OCI-LY7 (cell line): ENCODE data around the gene RPL6. TPM values are rescaled to one million over a fixed set of nuclear protein-coding genes. Genes with fewer than 3 reads are reported as not detected.
A peak's percentile ranks its signal among the peaks of the same experiment; 100 is the strongest.
"Not testable (repeated sequence)": the region's sequence is repeated elsewhere in the genome, so short reads cannot be mapped to it uniquely, and the experiment has no call there.

Experiments used
- BruUV-seq: library from RNA; stranded (reverse); fragments of 400-500 nt; replicated peaks from 2 replicates; lab custom pipeline; 2021; lab: Mats Ljungman, UMichigan
- CTCF ChIA-PET: fragments of 300-600 bp; sonication (Branson Sonifier 250); formaldehyde crosslinking; loops from one replicate; lab custom pipeline; 2022; ENCODE audit warnings: antibody characterized with exemption; ENCODE audit not compliant: unreplicated experiment; lab: Charles Lee
- POLR2A ChIA-PET: fragments of 300-600 bp; sonication (Branson Sonifier 250); formaldehyde crosslinking; loops from one replicate; lab custom pipeline; 2022; ENCODE audit warnings: antibody characterized with exemption; lab: Charles Lee
- DNase-seq: peaks from one replicate; pipeline ENCODE4 v3.0.0-alpha.2; 2015; ENCODE audit warnings: low spot score
- H2AFZ ChIP-seq: fragments of 200-600 bp; sonication (generic), shearing (Covaris generic); 2 replicates; pipeline ENCODE4 v1.6.1; 2014; ENCODE audit warnings: mild to moderate bottlenecking, antibody characterized with exemption, low read length, moderate library complexity
- H3K27ac ChIP-seq: fragments of 200-600 bp; sonication (generic); 2 replicates; pipeline ENCODE4 v1.5.1; 2014; ENCODE audit warnings: mixed run types, low read depth, mild to moderate bottlenecking, moderate library complexity, low read length, inconsistent platforms; ENCODE audit not compliant: poor library complexity, severe bottlenecking
- H3K36me3 ChIP-seq: fragments of 200-600 bp; sonication (generic); 2 replicates; pipeline ENCODE4 v1.6.1; 2014; ENCODE audit warnings: mild to moderate bottlenecking, antibody characterized with exemption, low read length, moderate library complexity, mixed read lengths; ENCODE audit not compliant: insufficient read depth
- H3K4me1 ChIP-seq: fragments of 200-600 bp; sonication (generic); 2 replicates; pipeline ENCODE4 v1.5.1; 2014; ENCODE audit warnings: mild to moderate bottlenecking, low read length; ENCODE audit not compliant: insufficient read depth, poor library complexity, severe bottlenecking
- H3K4me2 ChIP-seq: fragments of 200-600 bp; sonication (generic); 2 replicates; pipeline ENCODE4 v1.6.1; 2014; ENCODE audit warnings: mild to moderate bottlenecking, low read length
- H3K4me3 ChIP-seq: fragments of 200-600 bp; sonication (generic); 2 replicates; pipeline ENCODE4 v1.5.1; 2014; ENCODE audit warnings: mild to moderate bottlenecking, low read depth, low read length; ENCODE audit not compliant: poor library complexity, severe bottlenecking
- H3K79me2 ChIP-seq: fragments of 200-600 bp; sonication (generic); 2 replicates; pipeline ENCODE4 v1.6.1; 2016; ENCODE audit warnings: low read depth, mild to moderate bottlenecking, low read length, moderate library complexity, mixed read lengths; ENCODE audit not compliant: insufficient read depth
- H3K9me2 ChIP-seq: fragments of 200-600 bp; sonication (generic); 2 replicates; pipeline ENCODE4 v1.6.1; 2016; ENCODE audit warnings: mild to moderate bottlenecking, low read length, mixed read lengths; ENCODE audit not compliant: insufficient read depth
- H3K9me3 ChIP-seq: fragments of 200-600 bp; sonication (generic); 2 replicates; pipeline ENCODE4 v1.6.1; 2014; ENCODE audit warnings: mild to moderate bottlenecking, mixed run types, low read length, mixed read lengths
- H4K20me1 ChIP-seq: fragments of 200-600 bp; sonication (generic); 2 replicates; pipeline ENCODE4 v1.6.1; 2014; ENCODE audit warnings: mild to moderate bottlenecking, antibody characterized with exemption, low read length, moderate library complexity, mixed read lengths; ENCODE audit not compliant: insufficient read depth
- CTCF ChIP-seq: fragments of 200-600 bp; sonication (generic); conservative IDR thresholded peaks from 2 replicates; pipeline ENCODE4 v1.5.1; 2014; ENCODE audit warnings: mild to moderate bottlenecking, antibody characterized with exemption, low read length, moderate library complexity, mixed read lengths
- EZH2phosphoT487 ChIP-seq: fragments of 200-600 bp; sonication (generic); IDR thresholded peaks from 2 replicates; pipeline ENCODE4 v1.6.1; 2018; ENCODE audit warnings: low read depth, borderline replicate concordance, mild to moderate bottlenecking, mixed run types, antibody characterized with exemption, low read length, moderate library complexity, mixed read lengths
- intact Hi-C: fragments of 100-400 bp; cut with micrococcal nuclease; formaldehyde crosslinking; loops from one replicate; pipeline ENCODE4 v1.10.0; 2022; ENCODE audit not compliant: unreplicated experiment
- total RNA-seq, 2 experiments: library from RNA; depleted of rRNA in 1 of 2; stranded (reverse); fragments of >200 nt in 1 of 2; shearing (Covaris generic) in 1 of 2; gene quantifications; 2 replicates each; pipeline ENCODE4 v1.2.3, GENCODE V29; 2014 to 2022

RPL6 gene
- total RNA-seq, 2 experiments from 2014 or later, result 1,436 to 1,876 TPM

GRCh38 chr12:112409906-112410244 lies 470 bp upstream of the RPL6 start:
- Histone ChIP-seq H3K27ac (no peak overlapping the region), H3K4me2 (no peak overlapping the region), H3K4me1 (peaks cover 33% of the 10 kb centered on the region), H2AFZ (no peak overlapping the region; the same call in 1 of the 2 replicates), H4K20me1 (peaks cover 21% of the 10 kb centered on the region), H3K9me2 (no peaks in the 10 kb centered on the region), H3K9me3 (no peaks in the 10 kb centered on the region), H3K36me3 (peaks cover 44% of the 10 kb centered on the region), H3K4me3 (no peak overlapping the region), H3K79me2 (peaks cover 41% of the 10 kb centered on the region)
- intact Hi-C loops, result loop anchor here (1.0 to 2.0 kb wide), 2 partner anchors 8 to 395 kb away; partner anchors contain the start of gene PTPN11
- ChIA-PET CTCF (no interaction called here), POLR2A (interaction anchor here (0.7 kb wide), 1 partner anchor 255 kb away, joined by 3 read pairs; no protein-coding TSS in a partner anchor)
- no TSS peak for BruUV-seq
- no peak for DNase-seq
- no peak for TF ChIP-seq EZH2phosphoT487
- TF ChIP-seq CTCF, result no peak

DNA sequence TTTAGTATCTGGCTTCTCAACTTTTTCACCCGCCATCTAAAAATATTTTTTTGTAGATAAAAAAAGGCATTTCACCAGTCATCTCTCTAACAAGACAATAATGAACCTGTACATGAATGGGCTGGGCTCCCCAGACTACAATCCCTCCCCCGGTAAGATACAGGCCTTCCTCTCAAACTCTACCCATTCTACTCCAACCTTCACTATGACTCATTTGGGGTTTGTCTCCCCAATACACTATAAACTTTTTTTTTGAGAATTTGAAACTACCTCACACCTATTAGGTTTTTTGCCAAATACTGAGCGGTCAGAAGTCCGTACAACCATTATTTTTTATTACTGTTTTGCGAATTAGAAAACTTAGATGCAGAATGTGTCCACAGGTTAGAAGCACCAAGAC lies 784 bp downstream of the RPL6 start:
- Histone ChIP-seq H2AFZ (peak overlapping the region; percentile 19; the same call in 1 of the 2 replicates), H3K4me3 (peak overlapping the region; percentile 81), H3K9me3 (no peaks in the 10 kb centered on the region), H3K27ac (peak overlapping the region; percentile 70), H3K4me2 (peak overlapping the region; percentile 95), H4K20me1 (peaks cover 29% of the 10 kb centered on the region), H3K79me2 (peaks cover 41% of the 10 kb centered on the region), H3K36me3 (peaks cover 56% of the 10 kb centered on the region), H3K9me2 (no peaks in the 10 kb centered on the region), H3K4me1 (peaks cover 33% of the 10 kb centered on the region)
- ChIA-PET CTCF (no interaction called here), POLR2A (no interaction called here)
- TF ChIP-seq CTCF (no peak), EZH2phosphoT487 (no peak)
- no TSS peak for BruUV-seq
- DNase-seq, result no peak
- intact Hi-C loops, result loop anchor here (1.0 to 2.0 kb wide), 3 partner anchors 10 to 463 kb away; partner anchors contain the start of gene PTPN11

- Histone ChIP-seq H3K4me3 (peak overlapping the region; percentile 81), H3K36me3 (peaks cover 60% of the 10 kb centered on the region), H4K20me1 (peaks cover 29% of the 10 kb centered on the region), H3K79me2 (peaks cover 41% of the 10 kb centered on the region), H3K4me1 (peaks cover 33% of the 10 kb centered on the region), H3K27ac (peak overlapping the region; percentile 70), H3K4me2 (peak overlapping the region; percentile 95)
- POLR2A ChIA-PET, CTCF ChIA-PET, DNase-seq, H3K9me2 ChIP-seq, H3K9me3 ChIP-seq, BruUV-seq, H2AFZ ChIP-seq: not testable (repeated sequence)
- intact Hi-C loops, result loop anchor here (1.0 to 2.0 kb wide), 2 partner anchors 393 to 462 kb away; no protein-coding TSS in a partner anchor
These were observed 1.7 kb downstream of the RPL6 start for GRCh38 chr12:112407683-112408082.
